H1 (cell line): ENCODE results near the gene TMEM176B. TPM values are rescaled to one million over a fixed set of nuclear protein-coding genes. Genes with fewer than 3 reads are reported as not detected.

Experiments used
- CTCF ChIA-PET: fragments of 300-600 bp; sonication (Branson Sonifier 250); formaldehyde crosslinking; loops from one replicate; lab custom pipeline; 2021; ENCODE audit not compliant: partially characterized antibody; lab: Charles Lee
- POLR2A ChIA-PET: fragments of 300-600 bp; sonication (Branson Sonifier 250); formaldehyde crosslinking; loops from one replicate; lab custom pipeline; 2021; ENCODE audit warnings: inconsistent platforms; ENCODE audit not compliant: partially characterized antibody; lab: Charles Lee
- DNase-seq, 2 experiments: peaks; one replicate each; pipeline versions ENCODE4 v3.0.0 to v3.0.0-alpha.2; 2010 to 2022; ENCODE audit warnings: low spot score in 2 of 2, low read depth in 1 of 2, mixed read lengths in 1 of 2
- FAIRE-seq: peaks from 2 replicates; lab custom pipeline; 2011; peaks lifted over from hg19 to GRCh38; lab: Jason Lieb, UNC
- H2AFZ ChIP-seq: 2 replicates; pipeline ENCODE4 v1.8.1; 2012; ENCODE audit warnings: low read length, inconsistent platforms
- H2AK5ac ChIP-seq: 2 replicates; pipeline ENCODE4 v1.6.1; 2013; ENCODE audit warnings: low read depth, low read length
- H2BK120ac ChIP-seq: replicated peaks from 2 replicates; pipeline ENCODE3; 2013; ENCODE audit warnings: low read depth, low read length, inconsistent platforms
- H2BK12ac ChIP-seq: 2 replicates; pipeline ENCODE4 v1.6.1; 2013; ENCODE audit warnings: low read depth, low read length
- H2BK15ac ChIP-seq: 2 replicates; pipeline ENCODE4 v1.6.1; 2013; ENCODE audit warnings: low read length
- H2BK20ac ChIP-seq: 2 replicates; pipeline ENCODE4 v1.6.1; 2013; ENCODE audit warnings: low read length
- H2BK5ac ChIP-seq: 2 replicates; pipeline ENCODE4 v1.6.1; 2013; ENCODE audit warnings: low read depth, low read length
- H3K14ac ChIP-seq: 2 replicates; pipeline ENCODE4 v1.6.1; 2013; ENCODE audit warnings: inconsistent platforms; ENCODE audit not compliant: insufficient read length
- H3K18ac ChIP-seq: 2 replicates; pipeline ENCODE4 v1.6.1; 2013; ENCODE audit warnings: low read length; ENCODE audit errors: extremely low read depth
- H3K23ac ChIP-seq: 2 replicates; pipeline ENCODE4 v1.6.1; 2013; ENCODE audit warnings: inconsistent platforms; ENCODE audit not compliant: insufficient read length
- H3K23me2 ChIP-seq: 2 replicates; pipeline ENCODE4 v1.6.1; 2013; ENCODE audit warnings: low read depth, low read length
- H3K27ac ChIP-seq: 2 replicates; pipeline ENCODE4 v1.6.1; 2011; ENCODE audit warnings: low read depth, low read length, inconsistent platforms
- H3K27me3 ChIP-seq, 4 experiments: replicated peaks in 1 of 4; 1 replicate in 1 of 4; 2 replicates in 3 of 4; pipeline versions ENCODE4 v1.6.1 to v1.8.1; 2011 to 2013; ENCODE audit warnings: low read length in 3 of 4, mild to moderate bottlenecking in 3 of 4, inconsistent platforms in 2 of 4, mixed read lengths in 2 of 4, moderate library complexity in 1 of 4; ENCODE audit not compliant: control insufficient read depth in 3 of 4, insufficient read depth in 3 of 4; ENCODE audit errors: extremely low read depth in 1 of 4
- H3K36me3 ChIP-seq, 4 experiments: 2 replicates each; pipeline versions ENCODE4 v1.6.1 to v1.8.1; 2011 to 2013; ENCODE audit warnings: mild to moderate bottlenecking in 4 of 4, low read length in 3 of 4, moderate library complexity in 2 of 4, control low read depth in 1 of 4, inconsistent platforms in 1 of 4; ENCODE audit not compliant: insufficient read depth in 4 of 4, control insufficient read depth in 2 of 4
- H3K4ac ChIP-seq: replicated peaks from 2 replicates; pipeline ENCODE3; 2013; ENCODE audit warnings: low read length, low read depth, mixed read lengths, inconsistent platforms; ENCODE audit not compliant: insufficient read length
- H3K4me1 ChIP-seq, 4 experiments: replicated peaks in 1 of 4; 1 replicate in 1 of 4; 2 replicates in 3 of 4; pipeline versions ENCODE4 v1.6.1 to v1.8.1; 2011 to 2013; ENCODE audit warnings: low read length in 3 of 4, inconsistent platforms in 2 of 4, mixed read lengths in 1 of 4; ENCODE audit not compliant: insufficient read depth in 4 of 4, control insufficient read depth in 3 of 4
- H3K4me2 ChIP-seq, 2 experiments: 2 replicates each; pipeline versions ENCODE4 v1.6.1 to v1.8.1; 2011 to 2013; ENCODE audit warnings: low read depth in 2 of 2, low read length in 2 of 2, control low read depth in 1 of 2, inconsistent platforms in 1 of 2, mild to moderate bottlenecking in 1 of 2; ENCODE audit not compliant: insufficient read depth in 1 of 2
- H3K4me3 ChIP-seq, 4 experiments: fragments of 200-600, 300-600 bp in 1 of 4; sonication (generic), shearing (Covaris generic), sonication (Bioruptor Twin) in 1 of 4; 2 replicates each; pipeline versions ENCODE4 v1.5.1 to v1.8.1; 2011 to 2016; ENCODE audit warnings: low read length in 4 of 4, low read depth in 3 of 4, control low read depth in 2 of 4, inconsistent platforms in 2 of 4, mild to moderate bottlenecking in 2 of 4, mixed read lengths in 1 of 4, moderate library complexity in 1 of 4; ENCODE audit not compliant: insufficient read depth in 2 of 4; ENCODE audit errors: extremely low read depth in 1 of 4
- H3K56ac ChIP-seq: replicated peaks from 2 replicates; pipeline ENCODE3; 2013; ENCODE audit warnings: low read depth, mild to moderate bottlenecking, mixed read lengths, low read length, inconsistent platforms; ENCODE audit not compliant: insufficient read length
- H3K79me1 ChIP-seq: 2 replicates; pipeline ENCODE4 v1.6.1; 2013; ENCODE audit warnings: low read depth, low read length, control low read depth
- H3K79me2 ChIP-seq, 2 experiments: 2 replicates each; pipeline versions ENCODE4 v1.6.1 to v1.8.1; 2012 to 2013; ENCODE audit warnings: low read length in 2 of 2, mild to moderate bottlenecking in 2 of 2, inconsistent platforms in 1 of 2; ENCODE audit not compliant: insufficient read depth in 2 of 2, control insufficient read depth in 1 of 2
- H3K9ac ChIP-seq, 4 experiments: replicated peaks in 1 of 4; 1 replicate in 1 of 4; 2 replicates in 3 of 4; pipeline versions ENCODE4 v1.6.1 to v1.8.1; 2011 to 2013; ENCODE audit warnings: low read depth in 3 of 4, low read length in 3 of 4, control low read depth in 2 of 4, mild to moderate bottlenecking in 2 of 4, moderate library complexity in 2 of 4, inconsistent platforms in 1 of 4; ENCODE audit errors: extremely low read depth in 1 of 4
- H3K9me3 ChIP-seq, 2 experiments: 2 replicates each; pipeline versions ENCODE4 v1.6.1 to v1.8.1; 2012 to 2013; ENCODE audit warnings: mild to moderate bottlenecking in 2 of 2, moderate library complexity in 2 of 2, control low read depth in 1 of 2, inconsistent platforms in 1 of 2, low read depth in 1 of 2, low read length in 1 of 2, mixed read lengths in 1 of 2; ENCODE audit not compliant: insufficient read depth in 2 of 2
- H4K20me1 ChIP-seq, 2 experiments: replicated peaks in 1 of 2; 2 replicates each; pipeline versions ENCODE3 to v1.8.1; 2011 to 2013; ENCODE audit warnings: inconsistent platforms in 2 of 2, low read length in 2 of 2, mild to moderate bottlenecking in 1 of 2; ENCODE audit not compliant: insufficient read depth in 2 of 2, control insufficient read depth in 1 of 2
- H4K5ac ChIP-seq: 2 replicates; pipeline ENCODE4 v1.6.1; 2013; ENCODE audit warnings: low read length, low read depth, mixed read lengths, inconsistent platforms; ENCODE audit not compliant: insufficient read length
- H4K8ac ChIP-seq: 2 replicates; pipeline ENCODE4 v1.8.0; 2013; ENCODE audit warnings: mild to moderate bottlenecking, moderate library complexity, low read length, inconsistent platforms; ENCODE audit not compliant: insufficient read depth; ENCODE audit errors: extremely low read depth
- H4K91ac ChIP-seq: replicated peaks from 2 replicates; pipeline ENCODE3; 2013; ENCODE audit warnings: low read length, mixed read lengths, inconsistent platforms; ENCODE audit not compliant: insufficient read length
- FOSL1 ChIP-seq: IDR thresholded peaks from 2 replicates; pipeline ENCODE4 v1.6.1; 2011; ENCODE audit warnings: mild to moderate bottlenecking, low read depth, low read length, moderate library complexity; ENCODE audit not compliant: insufficient read depth
- HDAC6 ChIP-seq: IDR thresholded peaks from one replicate; pipeline ENCODE4 v1.7.1; 2012; ENCODE audit warnings: low read depth, mild to moderate bottlenecking, inconsistent platforms, low read length, moderate library complexity
- WGBS, 2 experiments: shearing (Covaris generic) in 1 of 2; methylation state at CpG; one replicate each; pipeline versions ENCODE4 v1.1.6 to v1.1.7; 2013 to 2015; ENCODE audit warnings: low lambda C conversion rate in 2 of 2, mixed read lengths in 2 of 2, inconsistent platforms in 1 of 2, low coverage in 1 of 2, missing lambda C conversion rate in 1 of 2; ENCODE audit not compliant: insufficient replicate concordance in 2 of 2, insufficient coverage in 1 of 2, insufficient read length in 1 of 2; ENCODE audit errors: extremely low coverage in 1 of 2, missing lambda C conversion rate in 1 of 2; 5-methylcytosine and 5-hydroxymethylcytosine counted together
- polyA plus RNA-seq, 7 experiments: library from polyadenylated mRNA; depleted of rRNA in 3 of 7; stranded (reverse) in 5 of 7; unstranded in 2 of 7; fragments of >200 nt in 5 of 7; fragments of 200-250 nt in 2 of 7; gene quantifications; 1 replicate in 5 of 7; 2 replicates in 1 of 7; 4 replicates in 1 of 7; pipeline versions ENCODE4 v1.2.1 to v1.2.3, GENCODE V29; 2011 to 2013; ENCODE audit warnings: missing spikeins in 2 of 7, mixed read lengths in 2 of 7
- total RNA-seq: library from RNA; stranded (reverse); fragmentation: NEBNext Ultra II Directional; extraction: Animal tissue kit (Norgen Biotek cat#: 25700); gene quantifications from 2 replicates; pipeline ENCODE4 v1.2.1, GENCODE V29; 2021

The TMEM176B gene
- total and polyA plus RNA-seq, 2 of the 8 experiments (the other 6 are each of a cell fraction or from before 2014, with no cell fraction given): 1.2 to 2.1 TPM

- no peak overlapping the region for H3K56ac ChIP-seq
- no peak overlapping the region for H3K4me2 ChIP-seq
- no peaks in the 10 kb centered on the region for H3K79me2 ChIP-seq
- TF ChIP-seq FOSL1 (no peak), HDAC6 (no peak)
- H2BK120ac ChIP-seq: no peak overlapping the region
- no peak overlapping the region for H2BK20ac ChIP-seq
- no peak overlapping the region for H2AFZ ChIP-seq
- CTCF ChIA-PET: interaction anchor here (0.8 to 2.7 kb wide), 10 partner anchors 10 to 197 kb away, joined by 3 to 19 read pairs (median 4); no protein-coding TSS in a partner anchor
- no peaks in the 10 kb centered on the region; a peak in 1 of 7 replicates for H3K4me1 ChIP-seq
- no peak overlapping the region for H3K4ac ChIP-seq
- H3K18ac ChIP-seq: no peak overlapping the region
- H3K4me3 ChIP-seq: no peak overlapping the region
- no peak overlapping the region for H2AK5ac ChIP-seq
- no peaks in the 10 kb centered on the region for H3K9me3 ChIP-seq
- FAIRE-seq (no peak), DNase-seq (no peak)
- no peak overlapping the region for H3K23ac ChIP-seq
- H3K27ac ChIP-seq: no peak overlapping the region
- H2BK15ac ChIP-seq: no peak overlapping the region
- 90% methylated on average over 9 of the region's 9 CpGs; no CpG with 5 or more reads in 1 of the 2 experiments for WGBS, 2 experiments
- no peak overlapping the region for H2BK5ac ChIP-seq
- no peak overlapping the region; a peak in 1 of 7 replicates for H3K9ac ChIP-seq
- H3K14ac ChIP-seq: no peak overlapping the region
- H4K5ac ChIP-seq: no peak overlapping the region
- no peaks in the 10 kb centered on the region for H3K79me1 ChIP-seq
- no peaks in the 10 kb centered on the region for H3K36me3 ChIP-seq
- POLR2A ChIA-PET: interaction anchor here (1.2 kb wide), 1 partner anchor 11 kb away, joined by 3 read pairs; the partner anchor contains the start of gene TMEM176B
- H3K27me3 ChIP-seq: no peaks in the 10 kb centered on the region; a peak in 1 of 7 replicates
- no peak overlapping the region for H4K91ac ChIP-seq
- H3K23me2 ChIP-seq: no peaks in the 10 kb centered on the region
- H2BK12ac ChIP-seq: no peak overlapping the region
- H4K8ac ChIP-seq: no peak overlapping the region
- H4K20me1 ChIP-seq: no peaks in the 10 kb centered on the region
These were observed 11.5 kb downstream of the TMEM176B start for GRCh38 chr7:150788474-150789269.
